ENCODE data around the gene MCF2L2.

MCF2L2 gene

GRCh38 chr3:183131186-183131725 lies 297.2 kb downstream of the MCF2L2 start:
- Histone ChIP-seq H3K4me3 (ENCODE audit: low read depth, low read length) (no peak overlapping the region), H3K36me3 (no peaks in the 10 kb centered on the region), H3K9me3 (no peaks in the 10 kb centered on the region), H3K4me1 (no peaks in the 10 kb centered on the region), H3K27me3 (peaks cover 4% of the 10 kb centered on the region)
- TF ChIP-seq CTCF (IDR thresholded peaks at IDR 0.05; ENCODE audit: low read depth, low read length), result no peak
- DNase-seq, result no peak

- H3K27me3 ChIP-seq, result no peaks in the 10 kb centered on the region; the same call in 1 of the 2 replicates
- DNase-seq, result no peak
- TF ChIP-seq CTCF (IDR thresholded peaks at IDR 0.05; ENCODE audit: low read depth, low read length), result no peak
- H3K4me3 ChIP-seq (ENCODE audit: low read depth, low read length), result no peak overlapping the region
- H3K4me1 ChIP-seq, result no peaks in the 10 kb centered on the region
- no peaks in the 10 kb centered on the region for H3K36me3 ChIP-seq
- H3K9me3 ChIP-seq, result no peaks in the 10 kb centered on the region
These were observed 299.2 kb downstream of the MCF2L2 start for GRCh38 chr3:183129243-183129642.

- no peak for TF ChIP-seq CTCF (IDR thresholded peaks at IDR 0.05; ENCODE audit: low read depth, low read length)
- no peak for DNase-seq
These were observed 299.7 kb downstream of the MCF2L2 start for GRCh38 chr3:183128709-183129108.

More at GRCh38 chr3:183128709-183129108, 299.7 kb downstream of the MCF2L2 start:
- H3K27me3 ChIP-seq, result no peaks in the 10 kb centered on the region; the same call in 1 of the 2 replicates
- no peaks in the 10 kb centered on the region for H3K9me3 ChIP-seq
- no peaks in the 10 kb centered on the region for H3K4me1 ChIP-seq
- H3K4me3 ChIP-seq (ENCODE audit: low read depth, low read length), result no peak overlapping the region
- H3K36me3 ChIP-seq, result no peaks in the 10 kb centered on the region

Measured in BE2C (cell line).